Measurements from ENCODE around the gene TUBB4B. TPM values are rescaled to one million over a fixed set of nuclear protein-coding genes. Genes with fewer than 3 reads are reported as not detected.

TUBB4B gene
- total and polyA plus RNA-seq, 2 of the 4 experiments (the other 2 are of a cell fraction) = 237 to 529 TPM

DNA sequence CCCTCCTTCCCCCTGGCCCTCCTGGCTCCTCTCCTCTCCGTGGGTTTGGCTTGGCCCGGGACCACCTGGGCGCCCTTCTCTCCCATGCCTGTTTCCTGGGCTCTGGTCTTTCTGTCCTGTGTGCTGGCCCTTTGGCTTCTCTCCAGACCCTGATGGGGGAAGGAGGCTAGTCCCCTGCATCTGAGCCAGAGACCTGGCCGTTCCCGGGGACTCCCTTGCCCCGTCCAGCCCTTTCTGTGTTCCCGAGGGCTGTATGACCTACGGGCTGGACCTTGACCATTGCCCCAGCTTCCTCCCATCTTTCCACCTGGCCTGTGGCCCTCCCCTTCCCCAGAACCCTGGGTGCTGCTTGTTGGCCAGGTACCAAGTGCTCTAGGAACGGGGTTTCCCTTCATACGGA lies 22.4 kb downstream of the TUBB4B start:
- no peak overlapping the region for H4K91ac ChIP-seq (ENCODE audit: insufficient read depth, low read depth, low read length)
- H3K27ac ChIP-seq (ENCODE audit: insufficient read depth, low read length) = no peak overlapping the region
- no peak overlapping the region for H3K23ac ChIP-seq (ENCODE audit: low read depth, low read length)
- H3K4me1 ChIP-seq (ENCODE audit: control insufficient read depth, insufficient read depth, low read length) = peaks cover 1% of the 10 kb centered on the region
- H3K18ac ChIP-seq (ENCODE audit: low read depth, low read length) = no peak overlapping the region
- peaks cover 10 to 40% of the 10 kb centered on the region in 2 experiments for H3K79me1 ChIP-seq (ENCODE audit: low read depth in 1 of 2, low read length in 2 of 2)
- intact Hi-C loops (cut with micrococcal nuclease) (no loop called here), dilution Hi-C loops (cut with HindIII; ENCODE audit: low sequenced_read_pairs, unreplicated experiment) (no loop called here), in situ Hi-C loops (cut with MboI; ENCODE audit: low sequenced_read_pairs) (no loop called here)
- H2BK5ac ChIP-seq (ENCODE audit: low read depth, low read length, poor library complexity, severe bottlenecking) = no peak overlapping the region
- no peak overlapping the region for H3K4me3 ChIP-seq (ENCODE audit: insufficient read depth, low read depth, low read length)
- BruUV-seq (replicated peaks) = no TSS peak
- POLR2A ChIA-PET (ENCODE audit: unreplicated experiment) = no interaction called here
- DNase-seq (no peak), ATAC-seq (ENCODE audit: low read depth) (no peak)
- H2BK15ac ChIP-seq (ENCODE audit: low read depth, low read length) = no peak overlapping the region
- no peaks in the 10 kb centered on the region for H3K27me3 ChIP-seq (ENCODE audit: control insufficient read depth, insufficient read depth, low read length)
- H3K14ac ChIP-seq (replicated peaks; ENCODE audit: low read depth, low read length) = no peak overlapping the region
- CTCF ChIA-PET = no interaction called here
- no peaks in the 10 kb centered on the region for H3K9me3 ChIP-seq (ENCODE audit: control insufficient read depth, insufficient read depth, low read length)
- WGBS, 2 experiments (ENCODE audit: extremely low coverage in 2 of 2, insufficient read length in 1 of 2) = 71% methylated on average over 4 of the region's 10 CpGs; no CpG with 5 or more reads in 1 of the 2 experiments
- H4K20me1 ChIP-seq (ENCODE audit: insufficient read depth, low read length) = peaks cover 10% of the 10 kb centered on the region
- H3K9me1 ChIP-seq (ENCODE audit: insufficient read depth, low read length) = peaks cover under 1% of the 10 kb centered on the region
- TF ChIP-seq CHD1 (IDR thresholded peaks at IDR 0.05; ENCODE audit: low read depth, low read length) (no peak), FOS (IDR thresholded peaks at IDR 0.05; ENCODE audit: low read depth, low read length) (no peak), BHLHE40 (IDR thresholded peaks at IDR 0.05; ENCODE audit: low read depth, low read length) (no peak), NFE2L2 (IDR thresholded peaks at IDR 0.05; ENCODE audit: low read depth, low read length) (no peak)
- TF ChIP-seq, protein P1, sequence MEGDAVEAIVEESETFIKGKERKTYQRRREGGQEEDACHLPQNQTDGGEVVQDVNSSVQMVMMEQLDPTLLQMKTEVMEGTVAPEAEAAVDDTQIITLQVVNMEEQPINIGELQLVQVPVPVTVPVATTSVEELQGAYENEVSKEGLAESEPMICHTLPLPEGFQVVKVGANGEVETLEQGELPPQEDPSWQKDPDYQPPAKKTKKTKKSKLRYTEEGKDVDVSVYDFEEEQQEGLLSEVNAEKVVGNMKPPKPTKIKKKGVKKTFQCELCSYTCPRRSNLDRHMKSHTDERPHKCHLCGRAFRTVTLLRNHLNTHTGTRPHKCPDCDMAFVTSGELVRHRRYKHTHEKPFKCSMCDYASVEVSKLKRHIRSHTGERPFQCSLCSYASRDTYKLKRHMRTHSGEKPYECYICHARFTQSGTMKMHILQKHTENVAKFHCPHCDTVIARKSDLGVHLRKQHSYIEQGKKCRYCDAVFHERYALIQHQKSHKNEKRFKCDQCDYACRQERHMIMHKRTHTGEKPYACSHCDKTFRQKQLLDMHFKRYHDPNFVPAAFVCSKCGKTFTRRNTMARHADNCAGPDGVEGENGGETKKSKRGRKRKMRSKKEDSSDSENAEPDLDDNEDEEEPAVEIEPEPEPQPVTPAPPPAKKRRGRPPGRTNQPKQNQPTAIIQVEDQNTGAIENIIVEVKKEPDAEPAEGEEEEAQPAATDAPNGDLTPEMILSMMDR (conservative IDR thresholded peaks at IDR 0.05; ENCODE audit: low read depth, low read length) = no peak
- H4K5ac ChIP-seq (ENCODE audit: low read depth, low read length) = no peak overlapping the region
- no peak overlapping the region for H2AK5ac ChIP-seq (ENCODE audit: low read depth, low read length)
- no peak overlapping the region for H3K56ac ChIP-seq (ENCODE audit: extremely low read depth, insufficient read depth, low read length)
- H3K4me2 ChIP-seq (ENCODE audit: low read depth, low read length) = no peak overlapping the region
- peak overlapping the region; percentile 28 for H2AK9ac ChIP-seq (replicated peaks; ENCODE audit: low read depth, low read length, poor library complexity)
- no peak overlapping the region for H3K9ac ChIP-seq (ENCODE audit: low read depth, low read length)
- no peak overlapping the region for H2BK20ac ChIP-seq (ENCODE audit: low read depth, low read length)
- no peak overlapping the region for H2BK120ac ChIP-seq (ENCODE audit: low read depth, low read length)
- no peak overlapping the region for H3K4ac ChIP-seq (ENCODE audit: low read depth, low read length)
- H3K36me3 ChIP-seq (ENCODE audit: control insufficient read depth, insufficient read depth, low read length) = peaks cover 52% of the 10 kb centered on the region
- H4K8ac ChIP-seq (ENCODE audit: low read depth in 2 of 2, low read length in 2 of 2) = no peak overlapping the region
- no peak overlapping the region for H2AFZ ChIP-seq (replicated peaks; ENCODE audit: low read length, poor library complexity)

Measured in IMR-90 (cell line).